Osteocyte (in vitro differentiated cells): Measurements from ENCODE around the gene GBGT1. TPM values are rescaled to one million over a fixed set of nuclear protein-coding genes. Genes with fewer than 3 reads are reported as not detected.
"Not testable (repeated sequence)": the region's sequence is repeated elsewhere in the genome, so short reads cannot be mapped to it uniquely, and the experiment has no call there.

Experiments used
- DNase-seq: peaks from one replicate; pipeline ENCODE4 v3.0.0; 2021; ENCODE audit warnings: mixed read lengths; ENCODE audit not compliant: unreplicated experiment; ENCODE audit errors: extremely low spot score
- H3K27ac Mint-ChIP-seq: one replicate; pipeline ENCODE4 v1.8.0; 2021; ENCODE audit warnings: mild to moderate bottlenecking, mixed read lengths; ENCODE audit not compliant: unreplicated experiment
- H3K27me3 Mint-ChIP-seq: one replicate; pipeline ENCODE4 v1.8.0; 2021; ENCODE audit warnings: mixed read lengths; ENCODE audit not compliant: unreplicated experiment
- H3K36me3 Mint-ChIP-seq: one replicate; pipeline ENCODE4 v1.8.0; 2021; ENCODE audit warnings: mixed read lengths; ENCODE audit not compliant: unreplicated experiment
- H3K4me1 Mint-ChIP-seq: one replicate; pipeline ENCODE4 v1.8.0; 2021; ENCODE audit warnings: mixed read lengths; ENCODE audit not compliant: unreplicated experiment
- H3K4me3 Mint-ChIP-seq: one replicate; pipeline ENCODE4 v1.8.0; 2021; ENCODE audit warnings: mild to moderate bottlenecking, moderate library complexity, mixed read lengths; ENCODE audit not compliant: unreplicated experiment
- H3K9me3 Mint-ChIP-seq: one replicate; pipeline ENCODE4 v1.8.0; 2021; ENCODE audit warnings: mixed read lengths; ENCODE audit not compliant: unreplicated experiment
- CTCF ChIP-seq: fragments of 200-600 bp; sonication (generic); IDR thresholded peaks from 2 replicates; pipeline ENCODE4 v1.5.0; 2021; ENCODE audit warnings: antibody characterized with exemption, mild to moderate bottlenecking, moderate library complexity
- long read RNA-seq: library from polyadenylated mRNA; unstranded; transcript quantifications from one replicate; pipeline ENCODE4 v2.0.0, GENCODE V29; 2021
- total RNA-seq: library from RNA; stranded (reverse); gene quantifications from 2 replicates; pipeline ENCODE4 v1.2.1, GENCODE V29; 2021

Gene GBGT1
- total RNA-seq = 3.1 and 4.1 TPM in 2 replicates
- long read RNA-seq, partial matches to known transcripts = 0 of 3 reads
- long read RNA-seq, other reads (novel, unspliced or antisense) = 1 of 3 reads

- Mint-ChIP-seq H3K36me3 (no peaks in the 10 kb centered on the region), H3K4me1 (peaks cover 6% of the 10 kb centered on the region), H3K4me3 (peak within 1 kb of the TSS; percentile 69), H3K27ac (no peak within 1 kb of the TSS), H3K9me3 (no peaks in the 10 kb centered on the region), H3K27me3 (no peaks in the 10 kb centered on the region)
- no peak for DNase-seq
- TF ChIP-seq CTCF = no peak
Observed at GRCh38 chr9:133163504-133164172, at the start of gene GBGT1. TSS of gene GBGT1 (minus strand) at chr9:133163914. CDS start at chr9:133162412, 1,502 bp downstream.

GRCh38 chr9:133210609-133211008, 46.9 kb upstream of the GBGT1 start:
- Mint-ChIP-seq H3K27ac (no peak overlapping the region), H3K4me3 (no peak overlapping the region), H3K4me1 (no peaks in the 10 kb centered on the region), H3K36me3 (no peaks in the 10 kb centered on the region), H3K9me3 (peaks cover 12% of the 10 kb centered on the region), H3K27me3 (peaks cover 36% of the 10 kb centered on the region)
- no peak for DNase-seq
- no peak for TF ChIP-seq CTCF

GRCh38 chr9:133210202-133210532, 46.5 kb upstream of the GBGT1 start:
- H3K9me3 Mint-ChIP-seq = peaks cover 12% of the 10 kb centered on the region
- TF ChIP-seq CTCF = no peak
- H3K27ac Mint-ChIP-seq = no peak overlapping the region
- no peak overlapping the region for H3K4me3 Mint-ChIP-seq
- DNase-seq = no peak
- no peaks in the 10 kb centered on the region for H3K4me1 Mint-ChIP-seq
- H3K27me3 Mint-ChIP-seq = peaks cover 33% of the 10 kb centered on the region
- H3K36me3 Mint-ChIP-seq = no peaks in the 10 kb centered on the region

GRCh38 chr9:133209327-133210201, 45.9 kb upstream of the GBGT1 start:
- DNase-seq = peak; percentile 81
- peaks cover 27% of the 10 kb centered on the region for H3K27me3 Mint-ChIP-seq
- not testable (repeated sequence) for H3K4me1 Mint-ChIP-seq, H3K4me3 Mint-ChIP-seq, H3K9me3 Mint-ChIP-seq, H3K27ac Mint-ChIP-seq, H3K36me3 Mint-ChIP-seq

- not testable (repeated sequence) for H3K9me3 Mint-ChIP-seq
- DNase-seq = peak; percentile 65
Observed at GRCh38 chr9:133208880-133209300, 45.2 kb upstream of the GBGT1 start, which contains the start of gene OBP2B. TSS of gene OBP2B (minus strand) at chr9:133209250. CDS start at chr9:133209199, 51 bp downstream.

GRCh38 chr9:133208171-133208879, 44.6 kb upstream of the GBGT1 start:
- not testable (repeated sequence) for H3K4me3 Mint-ChIP-seq, H3K9me3 Mint-ChIP-seq, DNase-seq

More at GRCh38 chr9:133208880-133209300, 45.2 kb upstream of the GBGT1 start, which contains the start of gene OBP2B:
- not testable (repeated sequence) for H3K4me3 Mint-ChIP-seq, H3K4me1 Mint-ChIP-seq, H3K27ac Mint-ChIP-seq, H3K36me3 Mint-ChIP-seq
- peaks cover 20% of the 10 kb centered on the region for H3K27me3 Mint-ChIP-seq

More at GRCh38 chr9:133208171-133208879, 44.6 kb upstream of the GBGT1 start:
- H3K4me1 Mint-ChIP-seq, H3K36me3 Mint-ChIP-seq, H3K27ac Mint-ChIP-seq: not testable (repeated sequence)
- H3K27me3 Mint-ChIP-seq = peaks cover 18% of the 10 kb centered on the region
